ENCODE data around the gene HNF4A. TPM values are rescaled to one million over a fixed set of nuclear protein-coding genes. Genes with fewer than 3 reads are reported as not detected.

Gene HNF4A
- total and polyA plus RNA-seq, 2 of the 13 experiments (the other 11 are each of a cell fraction or from before 2014, with no cell fraction given), result 80.9 to 169 TPM

DNA sequence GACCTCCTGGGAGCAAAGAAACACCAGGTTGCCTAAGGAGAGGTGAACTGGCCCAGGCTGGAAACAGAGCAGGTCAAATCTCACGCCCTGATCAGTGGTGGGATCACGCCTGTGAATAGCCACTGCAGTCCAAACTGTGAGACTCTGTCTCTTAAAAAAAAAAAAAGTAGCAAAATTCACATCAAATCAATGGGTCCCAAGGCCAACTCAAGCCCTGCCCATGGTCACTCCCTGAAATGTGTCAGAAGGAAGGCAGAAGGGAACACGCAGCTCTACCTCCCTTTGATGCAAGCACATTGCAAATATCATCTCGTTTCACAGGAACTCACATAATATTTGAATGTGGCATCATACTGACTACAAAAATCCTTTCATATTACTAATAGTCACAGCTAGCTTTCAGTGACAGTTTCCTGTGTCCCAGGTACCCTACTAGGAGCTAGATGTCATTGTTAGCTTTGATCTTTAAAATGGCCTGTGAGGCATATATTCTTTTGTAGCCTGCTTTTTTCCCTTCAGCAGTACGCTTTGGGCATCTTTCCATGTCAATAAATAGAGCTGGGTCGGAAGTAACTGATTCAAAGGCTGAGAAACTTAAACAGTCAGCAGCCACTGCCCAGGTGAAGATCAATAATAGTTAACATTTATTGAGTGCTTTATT, 105.8 kb downstream of the HNF4A start (continued):
- TF ChIP-seq ELF1 (CRISPR knock-in tag; IDR thresholded peaks at IDR 0.05) (no peak; the same call in 1 of the 2 replicates), MLXIP (CRISPR knock-in tag; IDR thresholded peaks at IDR 0.05; ENCODE audit: borderline replicate concordance) (no peak), BRD4 (CRISPR knock-in tag; IDR thresholded peaks at IDR 0.05) (no peak), SETDB1 (CRISPR knock-in tag; IDR thresholded peaks at IDR 0.05; ENCODE audit: borderline replicate concordance) (no peak), FOXK2 (IDR thresholded peaks at IDR 0.05) (no peak), ZNF761 (CRISPR knock-in tag; conservative IDR thresholded peaks at IDR 0.05) (no peak), ZNF549 (CRISPR knock-in tag; IDR thresholded peaks at IDR 0.05) (no peak), ZNF530 (CRISPR knock-in tag; IDR thresholded peaks at IDR 0.05; ENCODE audit: low read depth) (no peak), NKX3-1 (CRISPR knock-in tag; IDR thresholded peaks at IDR 0.05) (no peak), SRSF4 (IDR thresholded peaks at IDR 0.05; ENCODE audit: low read depth, low read length, poor library complexity, severe bottlenecking) (no peak), SUZ12 (IDR thresholded peaks at IDR 0.05; ENCODE audit: low read depth, low read length) (no peak), KAT7 (CRISPR knock-in tag; IDR thresholded peaks at IDR 0.05; ENCODE audit: borderline replicate concordance) (no peak), ZBTB37 (CRISPR knock-in tag; IDR thresholded peaks at IDR 0.05) (no peak), PCBP2 (optimal IDR thresholded peaks at IDR 0.05; ENCODE audit: low read depth, low read length, poor library complexity, severe bottlenecking) (no peak)
- TF ChIP-seq, protein P1, sequence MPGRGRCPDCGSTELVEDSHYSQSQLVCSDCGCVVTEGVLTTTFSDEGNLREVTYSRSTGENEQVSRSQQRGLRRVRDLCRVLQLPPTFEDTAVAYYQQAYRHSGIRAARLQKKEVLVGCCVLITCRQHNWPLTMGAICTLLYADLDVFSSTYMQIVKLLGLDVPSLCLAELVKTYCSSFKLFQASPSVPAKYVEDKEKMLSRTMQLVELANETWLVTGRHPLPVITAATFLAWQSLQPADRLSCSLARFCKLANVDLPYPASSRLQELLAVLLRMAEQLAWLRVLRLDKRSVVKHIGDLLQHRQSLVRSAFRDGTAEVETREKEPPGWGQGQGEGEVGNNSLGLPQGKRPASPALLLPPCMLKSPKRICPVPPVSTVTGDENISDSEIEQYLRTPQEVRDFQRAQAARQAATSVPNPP (CRISPR knock-in tag; IDR thresholded peaks at IDR 0.05), result no peak
- TF ChIP-seq, protein P2, sequence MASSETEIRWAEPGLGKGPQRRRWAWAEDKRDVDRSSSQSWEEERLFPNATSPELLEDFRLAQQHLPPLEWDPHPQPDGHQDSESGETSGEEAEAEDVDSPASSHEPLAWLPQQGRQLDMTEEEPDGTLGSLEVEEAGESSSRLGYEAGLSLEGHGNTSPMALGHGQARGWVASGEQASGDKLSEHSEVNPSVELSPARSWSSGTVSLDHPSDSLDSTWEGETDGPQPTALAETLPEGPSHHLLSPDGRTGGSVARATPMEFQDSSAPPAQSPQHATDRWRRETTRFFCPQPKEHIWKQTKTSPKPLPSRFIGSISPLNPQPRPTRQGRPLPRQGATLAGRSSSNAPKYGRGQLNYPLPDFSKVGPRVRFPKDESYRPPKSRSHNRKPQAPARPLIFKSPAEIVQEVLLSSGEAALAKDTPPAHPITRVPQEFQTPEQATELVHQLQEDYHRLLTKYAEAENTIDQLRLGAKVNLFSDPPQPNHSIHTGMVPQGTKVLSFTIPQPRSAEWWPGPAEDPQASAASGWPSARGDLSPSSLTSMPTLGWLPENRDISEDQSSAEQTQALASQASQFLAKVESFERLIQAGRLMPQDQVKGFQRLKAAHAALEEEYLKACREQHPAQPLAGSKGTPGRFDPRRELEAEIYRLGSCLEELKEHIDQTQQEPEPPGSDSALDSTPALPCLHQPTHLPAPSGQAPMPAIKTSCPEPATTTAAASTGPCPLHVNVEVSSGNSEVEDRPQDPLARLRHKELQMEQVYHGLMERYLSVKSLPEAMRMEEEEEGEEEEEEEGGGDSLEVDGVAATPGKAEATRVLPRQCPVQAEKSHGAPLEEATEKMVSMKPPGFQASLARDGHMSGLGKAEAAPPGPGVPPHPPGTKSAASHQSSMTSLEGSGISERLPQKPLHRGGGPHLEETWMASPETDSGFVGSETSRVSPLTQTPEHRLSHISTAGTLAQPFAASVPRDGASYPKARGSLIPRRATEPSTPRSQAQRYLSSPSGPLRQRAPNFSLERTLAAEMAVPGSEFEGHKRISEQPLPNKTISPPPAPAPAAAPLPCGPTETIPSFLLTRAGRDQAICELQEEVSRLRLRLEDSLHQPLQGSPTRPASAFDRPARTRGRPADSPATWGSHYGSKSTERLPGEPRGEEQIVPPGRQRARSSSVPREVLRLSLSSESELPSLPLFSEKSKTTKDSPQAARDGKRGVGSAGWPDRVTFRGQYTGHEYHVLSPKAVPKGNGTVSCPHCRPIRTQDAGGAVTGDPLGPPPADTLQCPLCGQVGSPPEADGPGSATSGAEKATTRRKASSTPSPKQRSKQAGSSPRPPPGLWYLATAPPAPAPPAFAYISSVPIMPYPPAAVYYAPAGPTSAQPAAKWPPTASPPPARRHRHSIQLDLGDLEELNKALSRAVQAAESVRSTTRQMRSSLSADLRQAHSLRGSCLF (CRISPR knock-in tag; IDR thresholded peaks at IDR 0.05; ENCODE audit: borderline replicate concordance), result no peak
- TF ChIP-seq, protein P3, sequence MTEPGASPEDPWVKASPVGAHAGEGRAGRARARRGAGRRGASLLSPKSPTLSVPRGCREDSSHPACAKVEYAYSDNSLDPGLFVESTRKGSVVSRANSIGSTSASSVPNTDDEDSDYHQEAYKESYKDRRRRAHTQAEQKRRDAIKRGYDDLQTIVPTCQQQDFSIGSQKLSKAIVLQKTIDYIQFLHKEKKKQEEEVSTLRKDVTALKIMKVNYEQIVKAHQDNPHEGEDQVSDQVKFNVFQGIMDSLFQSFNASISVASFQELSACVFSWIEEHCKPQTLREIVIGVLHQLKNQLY (CRISPR knock-in tag; IDR thresholded peaks at IDR 0.05), result peak; percentile 16; the same call in 1 of the 2 replicates
